Placental epithelial cell (primary cell): Measurements from ENCODE around the gene TCP10L. TPM values are rescaled to one million over a fixed set of nuclear protein-coding genes. Genes with fewer than 3 reads are reported as not detected.

ENCODE experiments used
- small RNA-seq: library from RNA; depleted of rRNA; stranded (forward); fragments of <200 nt; gene quantifications from one replicate; pipeline ENCODE3, GENCODE V24; 2012
- total RNA-seq: library from RNA; depleted of rRNA; stranded (reverse); fragments of >200 nt; gene quantifications from 2 replicates; pipeline ENCODE4 v1.2.3, GENCODE V29; 2012

TCP10L gene, protein sequence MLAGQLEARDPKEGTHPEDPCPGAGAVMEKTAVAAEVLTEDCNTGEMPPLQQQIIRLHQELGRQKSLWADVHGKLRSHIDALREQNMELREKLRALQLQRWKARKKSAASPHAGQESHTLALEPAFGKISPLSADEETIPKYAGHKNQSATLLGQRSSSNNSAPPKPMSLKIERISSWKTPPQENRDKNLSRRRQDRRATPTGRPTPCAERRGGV
- total RNA-seq = 0.39 TPM in 1 of 2 replicates, not detected in the other

DNA sequence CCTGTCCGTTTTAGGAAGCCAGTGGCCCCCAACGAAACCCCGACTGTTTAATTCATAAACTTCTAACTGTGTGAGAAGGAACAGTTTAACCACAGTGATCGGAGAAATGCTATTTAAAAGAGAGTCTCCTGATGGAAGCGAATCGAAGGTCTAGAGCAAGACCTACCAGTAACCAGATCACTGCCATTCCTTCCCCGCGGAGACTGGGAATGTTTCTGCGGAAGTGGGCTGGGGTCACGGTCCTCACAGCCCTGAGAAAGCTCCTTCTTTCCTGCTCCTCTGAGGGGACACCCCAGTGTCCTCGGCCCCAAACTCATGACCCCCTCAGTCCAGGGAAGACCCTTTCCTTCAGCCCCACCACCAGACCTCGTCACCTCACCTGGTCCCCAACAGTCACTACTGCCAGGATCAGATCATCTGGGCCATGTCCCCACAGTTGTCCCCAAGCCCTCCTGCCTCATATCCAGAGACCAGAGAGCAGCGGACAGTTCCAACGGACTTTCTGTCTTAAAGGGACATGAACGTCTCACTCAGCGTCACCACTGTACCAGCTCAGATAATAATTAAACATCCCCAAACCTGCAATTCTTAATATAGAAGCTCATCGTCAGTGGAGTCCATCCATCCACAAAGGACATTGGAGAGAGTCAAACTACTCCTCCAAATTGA lies at the start of gene TCP10L:
TCP10L (minus strand) TSS at position 482 of the 669 bp plus-strand sequence. CDS start 1,219 bp downstream, outside the sequence.

DNA sequence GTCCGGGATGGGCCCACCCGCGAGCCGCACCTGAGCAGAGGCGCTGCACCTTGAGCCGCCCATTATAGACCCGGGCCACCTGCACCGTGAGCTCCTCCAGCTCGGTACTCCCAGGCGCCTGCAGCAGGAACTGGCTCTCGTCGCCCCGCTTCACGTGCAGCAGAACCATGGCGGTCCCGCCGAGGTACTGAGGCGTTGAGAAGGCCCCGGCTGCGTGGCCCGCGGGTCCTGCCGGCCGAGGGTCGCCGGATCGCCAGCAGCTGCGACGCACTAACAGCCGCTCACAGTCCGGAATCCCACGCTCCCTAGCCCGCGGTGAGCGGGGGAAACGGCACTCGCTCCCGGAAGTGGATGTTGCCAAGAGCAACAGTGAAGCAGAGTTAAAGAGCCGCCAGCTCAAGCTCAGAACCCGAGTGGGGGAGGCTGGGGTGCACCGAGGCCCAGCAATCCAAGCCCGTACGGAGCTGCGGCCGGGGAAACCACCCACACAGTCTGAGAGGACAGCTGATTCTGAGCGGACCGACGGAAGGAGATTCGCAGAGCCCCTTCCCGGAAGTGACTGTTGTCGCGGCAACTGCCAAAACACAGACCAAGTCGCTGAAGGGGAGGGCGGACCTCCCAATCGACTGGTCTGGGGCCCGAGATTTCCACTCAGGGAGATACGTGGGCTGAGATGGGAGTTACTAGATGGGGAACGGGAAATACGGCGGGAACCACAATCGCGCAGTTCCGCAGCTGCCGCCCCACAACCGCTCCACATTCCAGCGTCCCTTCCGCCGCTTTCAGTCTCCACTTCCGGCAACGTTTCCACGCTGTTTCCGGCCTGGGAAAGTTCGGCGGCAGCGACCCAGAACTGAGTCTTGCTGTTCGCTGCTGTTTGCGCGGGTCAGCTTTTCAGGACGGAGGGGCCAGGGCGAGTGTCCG lies 27.0 kb upstream of the TCP10L start, which contains the start of gene CFAP298:
CFAP298 (minus strand) TSS at position 303 of the 924 bp plus-strand sequence; CDS start at position 169, 134 bp downstream.

Small RNA genes lying within 50 kb of the gene (small RNA-seq; reads per million reads assigned to genes)
- gene RF00438 (not detected), gene RNA5SP490 (0.40 reads per million, percentile 18 among the genes with 10 or more reads in this experiment)

Other genes with a start within 250 kb of the TCP10L start
- 11.8 and 17.5 TPM in 2 replicates for gene URB1, start 192.5 kb downstream of the TCP10L start, total RNA-seq
- gene EVA1C, start 172.8 kb downstream of the TCP10L start, total RNA-seq = 0.43 and 2.7 TPM in 2 replicates
- gene CFAP298, start 26.9 kb upstream of the TCP10L start, total RNA-seq = 13.7 and 16.2 TPM in 2 replicates
- 6.3 and 6.4 TPM in 2 replicates for gene SYNJ1, start 142.5 kb upstream of the TCP10L start, total RNA-seq
- gene PAXBP1, start 186.2 kb upstream of the TCP10L start, total RNA-seq = 27.3 and 29.4 TPM in 2 replicates